Muscle of leg (tissue), 11 donors: Measurements from ENCODE around the gene EPS8. TPM values are rescaled to one million over a fixed set of nuclear protein-coding genes. Genes with fewer than 3 reads are reported as not detected.

ENCODE experiments used
- DNase-seq: peaks from one replicate; pipeline ENCODE4 v3.0.0; 2013
- H3K27ac ChIP-seq: one replicate; pipeline ENCODE4 v1.5.1; 2013; ENCODE audit warnings: mild to moderate bottlenecking, low read length, control low read depth
- H3K27me3 ChIP-seq: one replicate; pipeline ENCODE4 v1.6.1; 2013; ENCODE audit warnings: low read length; ENCODE audit not compliant: control insufficient read depth, insufficient read depth
- H3K36me3 ChIP-seq: one replicate; pipeline ENCODE4 v1.6.1; 2013; ENCODE audit warnings: low read length; ENCODE audit not compliant: control insufficient read depth, insufficient read depth
- H3K4me1 ChIP-seq: one replicate; pipeline ENCODE4 v1.6.1; 2013; ENCODE audit warnings: low read length; ENCODE audit not compliant: control insufficient read depth, insufficient read depth
- H3K4me3 ChIP-seq: one replicate; pipeline ENCODE4 v1.5.1; 2013; ENCODE audit warnings: low read length, control low read depth
- H3K9me3 ChIP-seq: replicated peaks from 2 replicates; pipeline ENCODE4 v1.6.1; 2013; ENCODE audit warnings: low read depth, low read length; ENCODE audit not compliant: control insufficient read depth
- WGBS: methylation state at CpG from one replicate; pipeline ENCODE4 v1.1.5; 2013; ENCODE audit warnings: missing lambda C conversion rate; ENCODE audit not compliant: insufficient coverage; 5-methylcytosine and 5-hydroxymethylcytosine counted together
- polyA plus RNA-seq, 8 donors: library from polyadenylated mRNA; unstranded; fragments of 120-200 nt; gene quantifications; one replicate each; pipeline versions ENCODE4 v1.2.1 to v1.2.3, GENCODE V29; 2013; ENCODE audit warnings: inconsistent platforms in 1 of 8, low replicate concordance in 1 of 8; ENCODE audit not compliant: insufficient read length in 8 of 8, insufficient read depth in 1 of 8
- total RNA-seq: library from RNA; stranded (reverse); fragments of 120-200 nt; gene quantifications from one replicate; pipeline ENCODE4 v1.2.4, GENCODE V29; 2013

The EPS8 gene
- total and polyA plus RNA-seq, 9 donors, result 27.2 to 52.6 (median 37.1) TPM

DNA sequence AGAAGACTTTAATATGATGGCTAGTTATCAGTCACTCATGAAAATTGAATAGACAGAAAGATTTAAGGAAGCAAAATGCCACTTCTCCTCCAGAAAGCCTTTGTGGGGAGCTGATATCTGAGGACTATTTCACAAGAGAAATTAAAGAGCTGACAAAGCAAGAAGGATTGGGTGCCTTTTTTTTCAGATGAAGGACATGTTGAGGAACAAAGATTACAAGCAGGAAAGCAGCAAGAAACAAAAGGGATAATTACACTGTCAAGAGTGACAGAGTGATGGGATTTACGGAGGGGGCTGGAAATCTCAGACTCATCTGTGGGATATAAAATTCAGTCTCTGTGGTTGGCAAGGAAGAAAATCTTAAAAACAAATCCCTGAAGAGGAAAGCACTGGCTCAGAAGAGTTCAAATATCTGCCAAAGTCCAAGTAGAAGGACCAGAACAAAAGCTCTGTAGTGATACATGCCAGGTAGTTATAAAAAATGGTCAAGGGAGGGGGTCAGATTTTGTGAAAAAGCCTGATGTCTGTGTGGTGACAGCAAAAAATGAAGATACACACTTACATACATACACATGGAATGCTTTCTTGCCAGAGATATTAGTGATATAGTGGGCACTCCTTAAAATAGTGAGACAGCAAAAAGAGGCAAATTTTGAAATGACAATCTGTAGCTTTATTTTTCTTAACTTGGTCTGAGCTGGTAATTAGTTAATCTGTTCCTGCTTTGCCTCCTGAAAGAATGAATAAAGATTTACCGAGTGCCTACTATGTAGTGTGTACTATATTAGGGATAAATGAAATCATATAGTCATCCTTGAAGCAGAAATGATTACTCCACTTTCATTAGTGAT is 62.9 kb downstream of the EPS8 start:
- Histone ChIP-seq H3K4me3 (no peak overlapping the region), H3K27ac (no peak overlapping the region), H3K9me3 (no peaks in the 10 kb centered on the region), H3K27me3 (no peaks in the 10 kb centered on the region), H3K4me1 (no peaks in the 10 kb centered on the region), H3K36me3 (no peaks in the 10 kb centered on the region)
- peak; percentile 67 for DNase-seq
- 25% methylated on average over 1 of the region's 2 CpGs for WGBS

DNA sequence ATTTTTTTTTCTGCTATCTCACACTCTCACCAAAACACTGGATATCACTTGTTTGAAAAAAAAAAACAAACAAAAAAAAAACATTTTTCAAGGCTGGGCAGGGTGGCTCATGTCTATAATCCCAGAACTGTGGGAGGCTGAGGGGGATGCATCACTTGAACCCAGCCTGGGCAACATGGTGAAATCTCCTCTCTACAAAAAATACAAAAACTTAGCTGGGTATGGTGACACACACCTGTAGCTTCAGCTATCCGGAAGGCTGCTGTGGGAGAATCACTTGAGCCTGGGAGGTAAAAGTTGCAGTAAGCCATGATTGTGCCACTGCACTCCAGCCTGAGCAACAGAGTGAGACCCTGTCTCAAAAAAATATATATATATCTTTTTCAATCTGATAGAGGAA is 66.2 kb downstream of the EPS8 start:
- no peak for DNase-seq
- WGBS, result no CpG with 5 or more reads among the region's 1 CpG
- H3K27me3 ChIP-seq, result no peaks in the 10 kb centered on the region
- H3K4me3 ChIP-seq, result no peak overlapping the region
- no peak overlapping the region for H3K27ac ChIP-seq
- no peaks in the 10 kb centered on the region for H3K9me3 ChIP-seq
- no peaks in the 10 kb centered on the region for H3K36me3 ChIP-seq
- no peaks in the 10 kb centered on the region for H3K4me1 ChIP-seq

DNA sequence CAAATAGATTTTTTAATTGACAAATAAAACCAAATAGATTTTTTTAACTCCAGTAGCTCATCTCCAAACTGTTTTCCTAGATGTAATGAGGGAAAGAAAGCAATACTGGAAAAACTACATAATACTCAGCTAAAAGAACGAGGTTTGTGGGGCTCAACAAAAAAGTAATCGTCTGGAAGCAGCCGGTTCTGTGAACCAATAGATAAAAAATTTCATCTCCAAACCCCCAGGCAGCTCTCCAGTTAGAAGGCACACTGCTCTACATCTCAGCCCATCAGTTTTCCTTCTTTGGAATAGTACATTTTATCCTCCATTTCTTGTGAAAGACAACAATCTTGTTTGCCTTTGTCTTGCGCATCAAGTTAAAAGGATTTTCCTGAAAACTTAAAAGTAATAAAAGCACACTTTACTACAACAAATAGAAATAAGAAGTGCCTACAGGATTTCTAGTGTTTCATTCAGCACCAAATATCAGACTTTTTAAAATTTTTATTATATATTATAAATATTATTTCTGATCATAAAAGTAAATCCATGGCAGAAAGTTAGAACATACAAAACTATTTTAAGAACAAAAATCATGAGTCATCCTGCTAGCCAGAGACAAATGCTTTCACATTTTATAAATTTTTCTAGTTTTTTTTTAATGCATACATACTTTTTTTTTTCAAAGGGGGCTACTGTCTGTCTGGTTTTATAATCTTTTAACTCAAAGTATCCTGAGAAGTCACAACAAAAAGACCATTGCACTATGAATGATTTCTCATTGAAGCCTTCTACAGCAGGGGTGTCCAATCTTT is 67.7 kb downstream of the EPS8 start:
- H3K27ac ChIP-seq, result no peak overlapping the region

DNA sequence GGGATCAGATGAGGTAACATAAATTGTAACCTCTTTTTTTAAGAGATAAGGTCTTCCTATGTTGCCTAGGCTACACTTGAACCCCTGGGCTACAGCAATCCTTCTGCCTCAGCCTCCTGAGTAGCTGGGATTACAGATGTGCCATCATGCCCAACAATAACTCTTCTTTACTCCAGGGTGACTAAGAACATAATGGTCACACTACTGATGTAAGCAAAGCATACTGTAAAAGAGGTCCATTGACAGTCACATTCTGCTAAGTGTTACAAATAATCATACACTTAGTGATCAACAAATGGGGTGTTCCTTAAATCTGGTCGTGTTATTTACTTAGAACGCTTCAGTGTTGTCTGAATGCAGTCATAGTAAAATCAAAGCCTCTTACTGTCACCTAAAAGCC is 68.9 kb downstream of the EPS8 start:
- WGBS, result 100% methylated on average over 1 of the region's 2 CpGs
- no peak overlapping the region for H3K4me3 ChIP-seq
- H3K4me1 ChIP-seq, result no peaks in the 10 kb centered on the region
- H3K36me3 ChIP-seq, result no peaks in the 10 kb centered on the region
- no peak overlapping the region for H3K27ac ChIP-seq
- H3K27me3 ChIP-seq, result no peaks in the 10 kb centered on the region
- DNase-seq, result no peak
- H3K9me3 ChIP-seq, result no peaks in the 10 kb centered on the region

More for the DNA sequence above, 67.7 kb downstream of the EPS8 start:
- Histone ChIP-seq H3K36me3 (no peaks in the 10 kb centered on the region), H3K4me1 (no peaks in the 10 kb centered on the region), H3K9me3 (no peaks in the 10 kb centered on the region), H3K27me3 (no peaks in the 10 kb centered on the region), H3K4me3 (no peak overlapping the region)
- no peak for DNase-seq
- 53% methylated on average over 2 of the region's 4 CpGs for WGBS

DNA sequence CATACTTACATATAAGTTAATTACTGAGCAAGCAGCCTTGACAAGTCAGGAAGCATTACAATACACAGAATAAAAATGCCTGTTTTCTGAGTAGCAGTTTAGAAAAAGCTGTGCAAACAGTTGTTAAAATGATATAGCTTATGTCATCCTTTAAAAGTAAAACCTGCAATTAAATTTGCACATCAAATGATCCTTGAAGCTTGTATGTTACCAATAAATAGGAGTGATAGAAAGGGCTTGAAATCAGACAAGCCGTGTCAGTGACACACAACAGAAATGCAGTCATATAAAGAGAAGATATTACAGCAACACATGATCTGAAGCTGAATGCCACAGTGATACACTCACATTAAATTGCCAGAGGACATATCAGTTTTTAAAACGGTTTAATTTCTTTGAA is 70.0 kb downstream of the EPS8 start:
- Histone ChIP-seq H3K9me3 (no peaks in the 10 kb centered on the region), H3K36me3 (no peaks in the 10 kb centered on the region), H3K27ac (no peak overlapping the region), H3K4me3 (no peak overlapping the region), H3K27me3 (no peaks in the 10 kb centered on the region), H3K4me1 (no peaks in the 10 kb centered on the region)
- WGBS, result no CpG with 5 or more reads among the region's 2 CpGs
- no peak for DNase-seq

DNA sequence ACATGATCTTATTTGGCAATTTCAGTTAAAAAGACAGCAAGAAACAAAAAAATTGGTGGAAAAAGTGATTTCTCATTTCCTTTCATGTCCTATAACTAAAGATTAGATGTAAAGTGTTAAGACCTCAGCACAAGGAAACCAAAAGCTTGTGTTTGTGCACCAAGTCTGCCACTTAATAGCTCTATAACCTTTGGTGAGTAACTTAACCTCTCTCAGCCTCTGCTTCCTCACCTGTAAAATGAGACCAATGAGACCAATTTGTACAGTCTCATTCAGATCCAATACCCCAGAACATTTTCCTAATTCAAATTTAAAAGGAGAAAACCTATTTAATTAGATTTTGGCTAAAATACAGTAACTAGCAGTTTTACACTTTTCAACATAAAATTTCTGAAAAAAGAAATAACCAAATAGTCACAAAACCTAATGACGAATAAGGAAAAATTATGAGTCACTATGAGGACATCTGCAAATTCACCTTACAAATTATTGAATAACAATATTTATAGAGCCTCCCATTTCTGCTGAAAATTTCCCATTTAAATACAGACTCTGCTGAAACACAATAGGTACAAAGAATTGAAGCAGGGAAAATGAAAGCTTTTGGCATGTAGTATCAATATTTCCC is 71.1 kb downstream of the EPS8 start:
- WGBS, result no CpG with 5 or more reads among the region's 1 CpG
- Histone ChIP-seq H3K9me3 (no peaks in the 10 kb centered on the region), H3K4me3 (no peak overlapping the region), H3K27ac (no peak overlapping the region), H3K27me3 (no peaks in the 10 kb centered on the region), H3K36me3 (no peaks in the 10 kb centered on the region), H3K4me1 (peaks cover 2% of the 10 kb centered on the region)
- no peak for DNase-seq

DNA sequence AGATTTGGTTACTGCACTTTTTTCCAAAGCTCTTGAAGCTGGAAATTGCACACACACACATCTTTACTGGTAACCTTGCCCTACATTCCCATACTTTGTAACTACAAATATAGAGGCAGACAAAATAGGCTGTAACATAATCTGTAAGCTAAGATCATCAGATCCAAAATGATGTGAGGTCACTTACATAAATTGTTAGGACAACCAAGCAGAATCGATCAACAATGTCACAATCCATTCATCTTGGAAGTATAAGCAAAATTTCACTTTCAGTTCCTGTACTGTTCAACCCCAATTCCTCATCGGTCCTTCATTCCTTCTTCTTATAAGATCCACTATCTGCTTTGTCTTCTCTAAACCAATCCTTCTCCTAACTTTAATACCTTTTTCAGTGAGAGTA is 72.6 kb downstream of the EPS8 start:
- Histone ChIP-seq H3K27ac (no peak overlapping the region), H3K4me3 (no peak overlapping the region)
- no CpG with 5 or more reads among the region's 2 CpGs for WGBS

DNA sequence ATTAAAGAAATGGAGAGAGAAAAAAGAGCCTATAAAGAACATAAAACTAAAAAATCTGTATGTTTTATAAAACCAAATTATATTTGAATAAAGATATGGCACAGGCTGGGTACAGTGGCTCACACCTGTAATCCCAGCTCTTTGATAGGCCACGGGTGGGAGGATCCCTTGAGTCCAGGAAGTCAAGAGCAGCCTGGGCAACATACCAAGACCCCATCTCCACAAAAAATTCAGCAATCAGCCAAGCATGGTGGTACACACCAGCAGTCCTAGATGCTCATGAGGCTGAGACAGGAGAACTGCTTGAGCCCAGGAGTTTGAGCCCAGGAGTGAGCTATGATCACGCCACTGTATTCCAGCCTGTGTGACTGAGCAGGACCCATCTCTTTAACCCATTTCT is 74.9 kb downstream of the EPS8 start:
- H3K4me1 ChIP-seq, result peaks cover 2% of the 10 kb centered on the region
- DNase-seq, result no peak
- WGBS, result no CpG with 5 or more reads among the region's 2 CpGs
- no peaks in the 10 kb centered on the region for H3K27me3 ChIP-seq
- no peak overlapping the region for H3K4me3 ChIP-seq
- no peak overlapping the region for H3K27ac ChIP-seq
- no peaks in the 10 kb centered on the region for H3K36me3 ChIP-seq
- no peaks in the 10 kb centered on the region for H3K9me3 ChIP-seq

More for the DNA sequence above, 72.6 kb downstream of the EPS8 start:
- Histone ChIP-seq H3K36me3 (no peaks in the 10 kb centered on the region), H3K9me3 (no peaks in the 10 kb centered on the region), H3K4me1 (peaks cover 2% of the 10 kb centered on the region), H3K27me3 (no peaks in the 10 kb centered on the region)
- DNase-seq, result no peak

DNA sequence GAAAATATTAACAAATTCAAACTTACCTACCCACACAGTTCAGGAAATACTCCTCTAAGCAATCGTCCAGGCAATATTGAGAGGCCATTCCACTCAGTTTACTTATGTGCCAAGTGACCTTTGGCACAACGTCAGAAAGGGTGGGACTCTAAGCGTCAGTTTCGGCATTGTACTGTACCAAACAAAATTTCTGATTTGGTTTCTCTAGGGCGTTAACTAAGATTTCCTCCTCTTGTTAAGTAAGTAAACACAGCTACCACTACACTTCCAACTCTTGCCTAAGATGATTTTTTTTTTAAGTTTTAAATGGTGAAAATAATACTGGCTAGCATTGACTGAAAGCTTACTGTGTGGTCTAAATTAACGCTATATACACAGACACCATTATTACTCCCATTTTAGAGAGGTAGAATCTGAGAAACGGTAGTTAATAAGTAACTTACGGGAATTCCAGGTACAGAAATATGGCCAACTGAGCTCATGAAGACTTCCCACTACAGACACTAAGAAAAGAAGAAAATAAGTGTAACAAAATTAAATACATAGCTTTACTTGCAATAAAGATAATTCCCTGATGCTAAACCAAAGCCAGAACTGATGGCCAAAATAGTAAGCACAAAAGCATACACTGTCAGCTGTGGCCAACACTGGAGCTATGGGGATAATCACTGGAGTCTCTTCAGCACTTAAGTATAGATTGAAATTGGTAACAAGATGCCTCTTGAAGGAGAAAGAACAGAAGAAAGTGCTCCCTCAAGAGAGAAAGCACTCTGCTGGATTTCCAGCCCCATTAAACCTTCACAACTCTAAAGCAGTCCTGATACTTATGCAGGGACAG is 76.1 kb downstream of the EPS8 start:
- peak overlapping the region; percentile 8 for H3K27ac ChIP-seq
- H3K36me3 ChIP-seq, result no peaks in the 10 kb centered on the region
- H3K27me3 ChIP-seq, result no peaks in the 10 kb centered on the region
- no peak overlapping the region for H3K4me3 ChIP-seq
- peak; percentile 83 for DNase-seq
- WGBS, result 39% methylated on average over 3 of the region's 8 CpGs
- H3K9me3 ChIP-seq, result no peaks in the 10 kb centered on the region
- peaks cover 2% of the 10 kb centered on the region for H3K4me1 ChIP-seq
